ENCODE measurements around the gene CIBAR2.
A peak's percentile ranks its signal among the peaks of the same experiment; 100 is the strongest.

The CIBAR2 gene

GRCh38 chr16:85089525-85089924, 22.7 kb downstream of the CIBAR2 start:
- no peak overlapping the region for H3K27ac ChIP-seq
- no peak for TF ChIP-seq ZFX (IDR thresholded peaks at IDR 0.05; ENCODE audit: borderline replicate concordance)
- TF ChIP-seq, protein P1, sequence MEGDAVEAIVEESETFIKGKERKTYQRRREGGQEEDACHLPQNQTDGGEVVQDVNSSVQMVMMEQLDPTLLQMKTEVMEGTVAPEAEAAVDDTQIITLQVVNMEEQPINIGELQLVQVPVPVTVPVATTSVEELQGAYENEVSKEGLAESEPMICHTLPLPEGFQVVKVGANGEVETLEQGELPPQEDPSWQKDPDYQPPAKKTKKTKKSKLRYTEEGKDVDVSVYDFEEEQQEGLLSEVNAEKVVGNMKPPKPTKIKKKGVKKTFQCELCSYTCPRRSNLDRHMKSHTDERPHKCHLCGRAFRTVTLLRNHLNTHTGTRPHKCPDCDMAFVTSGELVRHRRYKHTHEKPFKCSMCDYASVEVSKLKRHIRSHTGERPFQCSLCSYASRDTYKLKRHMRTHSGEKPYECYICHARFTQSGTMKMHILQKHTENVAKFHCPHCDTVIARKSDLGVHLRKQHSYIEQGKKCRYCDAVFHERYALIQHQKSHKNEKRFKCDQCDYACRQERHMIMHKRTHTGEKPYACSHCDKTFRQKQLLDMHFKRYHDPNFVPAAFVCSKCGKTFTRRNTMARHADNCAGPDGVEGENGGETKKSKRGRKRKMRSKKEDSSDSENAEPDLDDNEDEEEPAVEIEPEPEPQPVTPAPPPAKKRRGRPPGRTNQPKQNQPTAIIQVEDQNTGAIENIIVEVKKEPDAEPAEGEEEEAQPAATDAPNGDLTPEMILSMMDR (IDR thresholded peaks at IDR 0.05) = no peak

GRCh38 chr16:85088570-85089199, 23.6 kb downstream of the CIBAR2 start:
- TF ChIP-seq, protein P1 (IDR thresholded peaks at IDR 0.05) = no peak
- TF ChIP-seq ZFX (IDR thresholded peaks at IDR 0.05; ENCODE audit: borderline replicate concordance) = no peak
- H3K27ac ChIP-seq = no peak overlapping the region

- H3K27ac ChIP-seq = no peak overlapping the region
- TF ChIP-seq ZFX (IDR thresholded peaks at IDR 0.05; ENCODE audit: borderline replicate concordance) = no peak
- TF ChIP-seq, protein P1 (IDR thresholded peaks at IDR 0.05) = no peak
Observed at GRCh38 chr16:85087899-85088569, 24.2 kb downstream of the CIBAR2 start.

DNA sequence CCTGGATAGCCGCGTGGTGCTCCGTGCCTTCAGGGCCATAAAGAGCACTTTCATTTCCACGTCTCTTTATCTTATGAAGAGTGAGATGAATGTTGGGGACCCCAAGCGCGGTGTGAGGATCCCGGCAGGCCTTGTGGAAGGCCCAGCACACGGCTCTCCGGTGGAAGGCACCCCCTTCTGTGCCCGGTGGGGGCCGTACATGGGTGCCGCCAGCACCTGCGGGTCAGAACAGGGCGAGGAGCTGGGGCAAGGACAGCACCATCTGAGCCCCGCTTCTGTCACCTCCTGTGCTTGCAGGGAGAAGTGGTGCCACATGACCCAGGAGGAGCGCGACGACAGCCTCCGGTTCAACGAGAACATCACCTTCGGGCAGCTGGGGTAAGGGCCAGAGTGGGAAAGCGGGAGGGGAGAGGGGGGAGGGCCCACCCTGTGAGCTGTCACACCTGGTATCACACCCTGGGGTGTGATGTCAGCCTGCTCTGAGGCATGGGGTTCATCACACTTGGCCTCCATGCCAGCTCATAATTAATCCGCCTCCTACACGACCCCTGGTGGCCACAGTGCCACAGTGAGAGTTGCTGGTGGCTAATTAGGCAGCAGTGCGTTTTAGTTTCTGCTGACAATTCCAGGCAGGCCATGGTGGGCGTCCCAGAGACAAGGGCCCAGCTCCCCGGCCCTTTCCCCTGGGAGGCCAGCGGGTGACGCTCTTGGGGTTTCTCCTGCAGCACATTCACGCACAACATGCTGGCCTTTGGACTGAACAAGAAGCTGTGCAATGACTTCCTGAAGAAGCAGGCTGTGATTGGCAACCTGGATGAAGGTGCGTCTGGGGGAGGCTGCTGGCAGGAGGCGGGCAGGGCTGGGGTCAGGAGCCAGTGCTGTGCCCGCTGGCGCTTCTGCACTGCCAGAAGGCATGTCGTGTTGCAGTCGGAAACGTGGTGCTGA, 25.7 kb downstream of the CIBAR2 start:
- H3K27ac ChIP-seq = no peak overlapping the region
- TF ChIP-seq, protein P1 (IDR thresholded peaks at IDR 0.05) = peak; percentile 82
- TF ChIP-seq ZFX (IDR thresholded peaks at IDR 0.05; ENCODE audit: borderline replicate concordance) = no peak

GRCh38 chr16:85085721-85086120, 26.6 kb downstream of the CIBAR2 start:
- TF ChIP-seq, protein P1 (IDR thresholded peaks at IDR 0.05) = no peak
- TF ChIP-seq ZFX (IDR thresholded peaks at IDR 0.05; ENCODE audit: borderline replicate concordance) = no peak
- no peak overlapping the region for H3K27ac ChIP-seq

DNA sequence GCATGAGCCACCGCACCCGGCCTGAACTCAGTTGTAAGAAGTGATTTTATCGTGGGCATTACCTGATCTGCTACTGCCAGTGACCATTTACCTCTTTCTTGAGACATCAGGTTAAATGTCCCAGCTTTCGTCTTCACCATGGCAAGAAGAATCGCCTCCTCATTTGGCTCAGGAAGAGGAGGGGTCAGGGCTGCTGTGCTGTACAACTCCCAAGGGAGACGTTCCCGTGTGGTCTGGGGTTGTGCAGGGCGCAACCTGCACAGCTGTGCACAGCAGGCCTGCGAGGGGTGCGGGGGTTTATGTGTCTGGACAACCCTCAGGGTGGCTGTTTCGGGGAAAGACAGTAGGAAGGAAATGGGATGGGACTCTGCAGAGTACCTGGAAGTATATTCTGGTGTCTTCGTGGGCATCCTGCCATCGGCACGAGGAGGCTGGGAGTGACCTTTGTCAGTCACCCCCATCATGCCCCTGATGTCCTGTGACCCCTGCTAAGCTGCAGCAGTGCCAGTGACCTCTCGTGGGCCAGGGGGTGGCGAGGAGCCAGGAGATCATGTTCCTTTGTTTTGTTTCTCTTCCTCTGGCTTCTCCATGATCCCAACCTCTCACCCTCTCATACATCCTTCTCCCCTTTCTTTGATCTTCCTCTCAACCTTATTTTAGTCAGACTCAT, 27.3 kb downstream of the CIBAR2 start:
- no peak overlapping the region for H3K27ac ChIP-seq
- TF ChIP-seq ZFX (IDR thresholded peaks at IDR 0.05; ENCODE audit: borderline replicate concordance) = no peak
- TF ChIP-seq, protein P1 (IDR thresholded peaks at IDR 0.05) = no peak

Measured in 22Rv1 (cell line).